Mucosa of rectum (tissue), 2 donors: ENCODE results near the gene TOR3A.

Experiments used
- H3K27ac ChIP-seq, 2 donors: one replicate each; pipeline ENCODE4 v1.7.0; 2013; ENCODE audit warnings: inconsistent platforms in 2 of 2, low read depth in 2 of 2, low read length in 2 of 2
- H3K27me3 ChIP-seq, 2 donors: one replicate each; pipeline ENCODE4 v1.7.0; 2013; ENCODE audit warnings: low read length in 2 of 2; ENCODE audit not compliant: control insufficient read depth in 2 of 2, insufficient read depth in 2 of 2
- H3K36me3 ChIP-seq, 2 donors: one replicate each; pipeline ENCODE4 v1.7.0; 2013; ENCODE audit warnings: low read length in 2 of 2; ENCODE audit not compliant: control insufficient read depth in 2 of 2, insufficient read depth in 2 of 2
- H3K4me1 ChIP-seq, 2 donors: one replicate each; pipeline ENCODE4 v1.7.0; 2013; ENCODE audit warnings: low read length in 2 of 2, mild to moderate bottlenecking in 1 of 2; ENCODE audit not compliant: control insufficient read depth in 2 of 2, insufficient read depth in 2 of 2
- H3K4me3 ChIP-seq, 2 donors: one replicate each; pipeline ENCODE4 v1.7.0; 2013; ENCODE audit warnings: low read length in 2 of 2
- H3K9ac ChIP-seq, 2 donors: one replicate each; pipeline ENCODE4 v1.7.0; 2013; ENCODE audit warnings: low read length in 2 of 2, low read depth in 1 of 2, mild to moderate bottlenecking in 1 of 2
- H3K9me3 ChIP-seq, 2 donors: one replicate each; pipeline ENCODE4 v1.7.0; 2013; ENCODE audit warnings: low read length in 2 of 2; ENCODE audit not compliant: control insufficient read depth in 2 of 2
- donor health status: healthy.
- donor health status: Normal muscosa, but diverticular disease.

TOR3A gene

DNA sequence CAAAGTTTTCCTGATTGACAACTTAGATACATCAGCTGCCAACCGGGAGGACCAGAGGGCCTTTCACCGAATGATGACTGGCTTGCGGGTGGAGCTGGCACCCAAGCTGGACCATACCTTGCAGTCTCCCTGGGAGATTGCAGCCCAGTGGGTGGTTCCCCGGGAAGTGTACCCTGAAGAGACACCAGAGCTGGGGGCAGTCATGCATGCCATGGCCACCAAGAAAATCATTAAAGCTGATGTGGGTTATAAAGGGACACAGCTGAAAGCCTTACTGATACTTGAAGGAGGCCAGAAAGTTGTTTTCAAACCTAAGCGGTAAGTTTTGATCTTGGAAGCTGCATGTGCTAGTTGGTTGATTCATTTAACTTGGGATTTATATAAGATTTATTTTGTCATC, 38.0 kb upstream of the TOR3A start:
- H3K27ac ChIP-seq: no peak overlapping the region
- no peaks in the 10 kb centered on the region for H3K27me3 ChIP-seq
- H3K4me1 ChIP-seq: no peaks in the 10 kb centered on the region
- H3K4me3 ChIP-seq: no peak overlapping the region
- H3K9ac ChIP-seq: no peak overlapping the region
- no peaks in the 10 kb centered on the region for H3K9me3 ChIP-seq
- H3K36me3 ChIP-seq: peaks cover 0 to 7% of the 10 kb centered on the region in 2 donors

DNA sequence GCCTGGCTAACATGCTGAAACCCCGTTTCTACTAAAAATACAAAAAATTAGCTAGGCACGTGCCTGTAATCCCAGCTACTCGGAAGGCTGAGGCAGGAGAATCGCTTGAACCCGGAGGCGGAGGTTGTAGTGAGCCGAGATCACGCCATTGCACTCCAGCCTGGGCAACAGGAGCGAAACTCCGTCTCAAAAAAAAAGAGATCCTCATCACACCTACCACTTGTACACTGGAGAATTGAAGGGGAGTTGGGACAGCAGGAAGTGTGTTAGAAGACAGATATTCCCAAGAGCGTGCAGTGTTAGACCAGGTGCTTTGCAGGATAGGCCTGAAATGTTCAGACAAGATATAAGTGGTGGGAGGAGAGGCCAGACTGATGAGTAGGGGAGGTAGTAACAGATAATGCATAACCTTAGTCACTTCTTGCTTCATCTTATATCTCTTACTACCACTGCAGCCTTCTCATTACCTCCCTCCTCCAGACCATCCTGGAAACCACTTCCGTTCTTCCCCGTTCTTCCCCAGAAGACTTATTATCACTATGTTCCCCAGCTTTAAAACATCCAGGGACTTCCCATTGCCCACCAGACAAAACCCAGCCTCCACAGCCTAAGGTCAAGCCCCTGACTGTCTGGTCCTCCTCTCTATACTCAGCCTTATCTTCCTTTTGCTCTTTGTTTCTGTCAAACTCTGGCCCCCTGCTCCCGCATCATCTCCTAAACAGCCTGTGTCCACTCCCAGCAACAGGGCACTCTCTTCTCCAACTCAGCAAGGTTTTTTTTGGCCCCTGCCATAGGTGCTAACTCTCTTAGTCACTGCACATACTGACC, 34.8 kb upstream of the TOR3A start:
- no peaks in the 10 kb centered on the region for H3K9me3 ChIP-seq
- H3K4me3 ChIP-seq: no peak overlapping the region
- H3K27me3 ChIP-seq: no peaks in the 10 kb centered on the region
- no peaks in the 10 kb centered on the region for H3K4me1 ChIP-seq
- H3K36me3 ChIP-seq: peaks cover 2 to 10% of the 10 kb centered on the region in 2 donors
- no peak overlapping the region for H3K27ac ChIP-seq
- H3K9ac ChIP-seq: no peak overlapping the region

DNA sequence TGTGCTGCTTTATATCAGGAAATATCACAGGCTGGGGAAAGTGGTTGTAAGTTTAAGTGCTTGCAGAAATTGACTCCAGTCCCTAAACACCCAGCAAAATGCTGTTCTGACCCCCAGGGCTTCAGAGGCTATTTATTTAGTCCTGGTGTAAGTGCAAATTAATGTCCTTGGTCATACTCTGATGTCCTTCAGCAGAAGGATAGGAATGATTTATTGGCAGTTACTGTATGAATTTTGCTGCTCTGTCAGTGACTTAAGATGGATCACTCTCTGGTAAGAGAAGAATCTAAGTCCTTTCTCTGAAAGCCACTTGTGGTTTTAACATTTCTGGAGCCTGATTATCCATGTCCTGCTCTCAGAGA, 34.3 kb upstream of the TOR3A start:
- H3K27me3 ChIP-seq: no peaks in the 10 kb centered on the region
- H3K4me1 ChIP-seq: no peaks in the 10 kb centered on the region
- no peak overlapping the region for H3K4me3 ChIP-seq
- no peak overlapping the region for H3K27ac ChIP-seq
- H3K9me3 ChIP-seq: no peaks in the 10 kb centered on the region
- peaks cover 2 to 10% of the 10 kb centered on the region in 2 donors for H3K36me3 ChIP-seq
- H3K9ac ChIP-seq: no peak overlapping the region

DNA sequence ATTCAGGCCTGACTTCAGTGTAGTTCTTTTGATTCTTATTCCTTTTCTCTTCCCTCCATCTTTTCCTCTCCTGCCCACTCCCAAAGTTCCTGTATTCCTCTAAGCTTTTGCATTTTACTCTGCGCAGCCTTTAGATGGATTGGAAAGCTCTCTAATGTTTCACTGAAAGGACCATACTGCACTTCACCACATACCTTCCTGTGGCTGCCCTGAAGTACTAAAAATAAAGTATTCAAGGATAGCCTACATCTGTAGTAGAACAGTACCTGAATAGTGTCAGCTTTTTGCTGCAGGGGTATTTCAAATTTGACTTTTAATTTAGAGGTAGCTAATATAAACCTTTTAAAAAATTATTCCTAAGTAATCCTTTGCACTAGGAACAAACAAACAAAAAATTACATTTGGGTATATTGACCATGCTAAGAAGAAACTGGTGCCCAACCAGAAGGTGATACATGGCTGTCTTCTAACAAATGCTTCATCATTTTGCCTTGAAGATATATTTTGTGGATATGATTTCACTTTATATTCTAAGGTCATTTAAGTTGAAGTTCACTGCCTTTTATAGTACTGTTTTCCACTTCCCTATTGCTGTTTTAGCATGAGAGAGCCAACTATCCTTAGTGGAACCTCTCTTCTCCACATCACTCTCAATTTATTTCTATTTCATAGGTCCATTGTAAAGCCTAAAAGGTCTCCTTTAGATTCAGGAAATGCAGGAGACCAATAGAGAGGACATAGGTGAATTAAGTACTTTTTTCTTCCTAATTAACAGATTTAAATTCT, 33.3 kb upstream of the TOR3A start:
- Histone ChIP-seq H3K4me1 (no peaks in the 10 kb centered on the region), H3K27me3 (no peaks in the 10 kb centered on the region), H3K27ac (no peak overlapping the region), H3K9ac (no peak overlapping the region), H3K9me3 (no peaks in the 10 kb centered on the region), H3K36me3 (peaks cover 2 to 10% of the 10 kb centered on the region in 2 donors), H3K4me3 (no peak overlapping the region)

DNA sequence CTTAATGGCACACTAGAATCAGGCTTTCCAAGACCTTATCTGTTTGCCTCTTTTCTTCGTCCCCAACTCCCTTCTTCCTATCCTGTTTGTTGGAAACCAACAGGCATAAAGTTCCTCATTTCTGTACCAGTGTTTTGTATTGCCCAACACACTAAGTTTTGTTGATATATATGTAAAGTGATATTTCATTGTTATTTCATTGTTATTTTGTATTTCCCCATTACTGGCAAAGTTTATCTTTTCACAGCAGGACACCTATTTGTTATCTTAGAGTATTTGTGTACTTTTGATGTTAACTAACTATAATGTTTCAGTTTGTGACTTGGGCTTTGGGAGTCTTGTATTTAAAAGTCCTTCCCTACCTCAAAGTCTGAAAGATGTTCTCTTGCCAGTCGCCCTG, 29.1 kb upstream of the TOR3A start:
- H3K4me3 ChIP-seq: no peak overlapping the region
- no peaks in the 10 kb centered on the region for H3K27me3 ChIP-seq
- H3K9me3 ChIP-seq: no peaks in the 10 kb centered on the region
- H3K4me1 ChIP-seq: no peaks in the 10 kb centered on the region
- H3K9ac ChIP-seq: no peak overlapping the region
- peaks cover 9 to 18% of the 10 kb centered on the region in 2 donors for H3K36me3 ChIP-seq
- H3K27ac ChIP-seq: no peak overlapping the region

DNA sequence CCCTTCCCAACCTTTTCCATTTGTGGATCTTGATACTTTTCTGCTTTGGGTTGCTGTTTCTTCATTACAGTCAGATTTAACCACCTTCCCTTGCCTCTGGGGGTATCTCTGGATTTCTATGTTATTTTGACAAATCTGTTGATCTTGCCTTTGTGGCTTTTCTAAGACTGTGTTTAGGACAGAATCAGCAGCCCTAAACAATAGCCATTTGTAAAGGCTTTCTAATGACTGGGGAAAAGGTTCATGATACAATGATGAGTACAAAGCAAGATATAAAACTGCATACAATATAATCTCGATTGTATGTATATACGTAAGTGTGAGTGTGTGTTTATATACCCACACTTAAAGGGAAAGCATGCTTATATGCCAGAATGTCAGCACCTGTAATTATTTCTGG, 28.4 kb upstream of the TOR3A start:
- H3K27me3 ChIP-seq: no peaks in the 10 kb centered on the region
- H3K9ac ChIP-seq: no peak overlapping the region
- peaks cover 12 to 18% of the 10 kb centered on the region in 2 donors for H3K36me3 ChIP-seq
- H3K9me3 ChIP-seq: no peaks in the 10 kb centered on the region
- no peak overlapping the region for H3K4me3 ChIP-seq
- H3K4me1 ChIP-seq: no peaks in the 10 kb centered on the region
- no peak overlapping the region for H3K27ac ChIP-seq

DNA sequence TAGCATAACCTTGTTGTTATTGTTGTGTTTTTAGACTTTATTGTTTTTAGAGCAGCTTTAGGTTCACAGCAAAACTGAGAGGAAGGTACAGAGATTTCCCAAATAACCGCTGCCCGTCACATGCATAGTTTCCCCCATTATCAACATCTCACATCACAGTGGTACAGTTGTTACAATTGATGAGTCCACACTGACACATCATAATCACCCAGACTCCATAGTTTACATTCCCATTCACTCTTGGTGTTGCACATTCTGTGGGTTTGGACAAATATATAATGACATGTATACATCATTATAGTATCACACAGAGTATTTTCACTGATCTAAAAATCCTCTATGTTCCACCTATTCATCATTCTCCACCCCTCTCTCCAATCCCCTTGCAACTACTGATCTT, 25.9 kb upstream of the TOR3A start:
- Histone ChIP-seq H3K27ac (no peak overlapping the region), H3K9me3 (no peaks in the 10 kb centered on the region), H3K4me1 (no peaks in the 10 kb centered on the region), H3K27me3 (no peaks in the 10 kb centered on the region), H3K4me3 (no peak overlapping the region), H3K9ac (no peak overlapping the region), H3K36me3 (peaks cover 10 to 15% of the 10 kb centered on the region in 2 donors)

DNA sequence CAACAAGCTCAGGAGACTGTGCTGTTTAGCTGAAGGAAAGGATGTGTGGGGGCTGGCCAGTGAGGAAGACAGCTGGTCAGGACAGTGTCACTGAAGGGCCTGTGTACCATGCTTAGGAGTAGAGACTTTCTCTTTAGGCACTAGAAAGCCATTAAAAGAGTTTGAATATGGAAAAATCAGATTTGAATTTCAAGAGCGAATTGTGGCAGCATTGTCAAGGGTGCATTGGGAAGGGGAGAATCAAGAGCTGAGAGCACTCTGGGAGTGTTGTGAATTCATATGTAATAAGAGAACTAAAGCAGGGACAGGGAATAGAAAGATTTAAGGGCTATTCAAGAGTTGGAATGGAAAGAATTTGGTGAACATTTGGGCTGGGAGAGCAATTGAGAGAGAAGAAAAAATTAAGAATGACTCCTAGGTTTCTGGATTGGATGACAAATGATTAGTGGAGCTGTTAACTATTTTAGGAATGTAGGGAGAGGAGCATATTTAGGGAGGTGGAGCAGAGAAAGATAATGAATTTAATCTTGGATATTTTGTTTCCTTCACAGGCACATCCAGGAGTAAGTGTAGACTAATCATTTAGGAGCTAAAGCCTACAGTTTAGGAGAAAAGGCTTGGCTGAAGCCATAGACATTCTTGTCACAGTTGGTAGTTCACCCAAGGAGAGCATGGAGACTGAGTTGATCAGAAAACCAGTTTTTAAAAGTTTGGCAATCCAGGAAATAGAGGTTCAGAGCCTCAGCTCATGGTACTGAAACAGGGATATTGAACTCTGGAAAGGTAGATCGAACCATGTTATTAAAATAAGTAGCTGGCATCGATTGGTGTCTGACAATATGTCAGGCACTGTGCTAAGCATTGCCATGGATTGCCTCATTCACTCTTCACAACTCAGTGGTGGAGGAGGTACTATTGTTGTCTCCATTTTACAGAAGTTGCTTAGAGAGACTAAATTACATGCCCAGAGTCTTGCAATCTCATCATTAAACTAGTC, 23.1 kb upstream of the TOR3A start:
- Histone ChIP-seq H3K4me3 (no peak overlapping the region), H3K27ac (no peak overlapping the region), H3K9ac (no peak overlapping the region), H3K4me1 (no peaks in the 10 kb centered on the region), H3K9me3 (no peaks in the 10 kb centered on the region), H3K36me3 (peaks cover 10 to 17% of the 10 kb centered on the region in 2 donors), H3K27me3 (no peaks in the 10 kb centered on the region)

DNA sequence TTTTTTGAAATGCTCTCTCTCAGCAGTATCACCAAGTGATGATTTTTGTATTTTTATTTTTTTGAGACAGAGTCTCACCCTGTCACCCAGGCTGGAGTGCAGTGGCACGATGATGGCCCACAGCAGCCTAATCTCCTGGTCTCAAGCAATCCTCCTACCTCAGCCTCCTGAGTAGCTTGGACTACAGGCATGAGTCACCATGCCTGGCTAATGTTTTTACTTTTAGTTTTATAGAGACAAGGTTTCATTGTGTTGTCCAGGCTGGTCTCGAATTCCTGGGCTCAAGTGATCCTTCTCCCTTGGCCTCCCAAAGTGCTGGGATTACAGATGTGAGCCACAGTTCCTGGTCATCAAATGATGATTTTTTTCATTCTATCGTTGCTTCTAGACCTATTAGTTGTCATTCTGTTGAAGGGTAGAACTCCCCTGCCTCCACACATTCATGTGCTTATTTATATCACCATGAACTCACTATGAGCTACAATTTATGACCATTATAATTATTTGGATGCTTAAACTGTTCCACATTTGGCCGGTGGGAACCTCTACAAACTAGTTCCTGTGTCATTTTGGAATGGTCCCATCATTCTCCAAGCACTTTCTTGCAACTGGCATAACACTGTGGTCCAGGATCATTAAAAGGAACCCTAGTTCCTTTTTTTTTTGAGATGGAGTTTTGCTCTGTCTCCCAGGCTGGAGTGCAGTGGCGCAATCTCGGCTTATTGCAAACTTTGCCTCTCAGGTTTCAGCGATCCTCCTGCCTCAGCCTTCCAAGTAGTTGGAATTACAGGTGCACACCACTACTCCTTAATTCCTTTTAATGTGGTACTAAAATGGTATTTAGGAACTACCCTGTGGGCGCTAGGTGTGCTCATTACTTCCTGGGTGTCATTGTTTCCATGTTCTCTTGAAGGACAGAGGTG, 20.2 kb upstream of the TOR3A start:
- H3K4me1 ChIP-seq: no peaks in the 10 kb centered on the region
- no peak overlapping the region for H3K27ac ChIP-seq
- H3K4me3 ChIP-seq: no peak overlapping the region
- no peaks in the 10 kb centered on the region for H3K27me3 ChIP-seq
- H3K36me3 ChIP-seq: peaks cover 21 to 24% of the 10 kb centered on the region in 2 donors
- no peak overlapping the region for H3K9ac ChIP-seq
- no peaks in the 10 kb centered on the region for H3K9me3 ChIP-seq
